ENCODE data around the gene RGS13.

The RGS13 gene

DNA sequence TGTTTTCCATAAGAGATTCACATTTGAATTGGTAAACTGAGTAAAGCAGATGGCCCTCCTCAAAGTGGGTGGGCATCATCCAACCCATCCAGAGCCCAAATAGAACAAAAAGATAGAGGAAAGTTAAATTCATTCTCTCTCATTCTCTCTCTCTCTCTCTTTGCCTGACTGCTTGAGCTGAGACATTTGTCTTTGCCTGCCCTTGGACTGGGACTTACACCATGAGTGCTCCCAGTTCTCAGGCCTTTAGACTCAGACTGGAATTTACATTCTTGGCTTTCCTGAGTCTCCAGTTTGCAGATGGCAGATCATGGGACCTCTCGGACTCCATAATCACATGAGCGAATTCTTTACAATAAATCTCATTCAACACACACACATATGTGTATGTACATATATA, 69.6 kb downstream of the RGS13 start:
- H3K9ac ChIP-seq (ENCODE audit: low read depth, low read length, poor library complexity, severe bottlenecking), result no peak overlapping the region
- H3K4me2 ChIP-seq (ENCODE audit: low read depth, low read length, poor library complexity, severe bottlenecking), result no peak overlapping the region
- no peaks in the 10 kb centered on the region for H3K27me3 ChIP-seq (ENCODE audit: insufficient read depth, low read length, poor library complexity, severe bottlenecking)
- peaks cover 18% of the 10 kb centered on the region for H3K4me1 ChIP-seq (ENCODE audit: insufficient read depth, low read length, poor library complexity, severe bottlenecking)
- TF ChIP-seq EZH2phosphoT487 (IDR thresholded peaks at IDR 0.05; ENCODE audit: borderline replicate concordance), result no peak
- TF ChIP-seq, protein P1, sequence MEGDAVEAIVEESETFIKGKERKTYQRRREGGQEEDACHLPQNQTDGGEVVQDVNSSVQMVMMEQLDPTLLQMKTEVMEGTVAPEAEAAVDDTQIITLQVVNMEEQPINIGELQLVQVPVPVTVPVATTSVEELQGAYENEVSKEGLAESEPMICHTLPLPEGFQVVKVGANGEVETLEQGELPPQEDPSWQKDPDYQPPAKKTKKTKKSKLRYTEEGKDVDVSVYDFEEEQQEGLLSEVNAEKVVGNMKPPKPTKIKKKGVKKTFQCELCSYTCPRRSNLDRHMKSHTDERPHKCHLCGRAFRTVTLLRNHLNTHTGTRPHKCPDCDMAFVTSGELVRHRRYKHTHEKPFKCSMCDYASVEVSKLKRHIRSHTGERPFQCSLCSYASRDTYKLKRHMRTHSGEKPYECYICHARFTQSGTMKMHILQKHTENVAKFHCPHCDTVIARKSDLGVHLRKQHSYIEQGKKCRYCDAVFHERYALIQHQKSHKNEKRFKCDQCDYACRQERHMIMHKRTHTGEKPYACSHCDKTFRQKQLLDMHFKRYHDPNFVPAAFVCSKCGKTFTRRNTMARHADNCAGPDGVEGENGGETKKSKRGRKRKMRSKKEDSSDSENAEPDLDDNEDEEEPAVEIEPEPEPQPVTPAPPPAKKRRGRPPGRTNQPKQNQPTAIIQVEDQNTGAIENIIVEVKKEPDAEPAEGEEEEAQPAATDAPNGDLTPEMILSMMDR (conservative IDR thresholded peaks at IDR 0.05; ENCODE audit: low read length), result no peak
- H3K79me2 ChIP-seq (ENCODE audit: insufficient read depth, low read length), result no peaks in the 10 kb centered on the region
- no peaks in the 10 kb centered on the region for H3F3A ChIP-seq (ENCODE audit: low read depth)
- H3K36me3 ChIP-seq (ENCODE audit: insufficient read depth, low read length), result no peaks in the 10 kb centered on the region
- no peaks in the 10 kb centered on the region for H3K9me2 ChIP-seq (replicated peaks; ENCODE audit: low read depth, low read length)
- no peaks in the 10 kb centered on the region for H4K20me1 ChIP-seq (ENCODE audit: insufficient read depth, low read length, poor library complexity, severe bottlenecking)
- H3K4me3 ChIP-seq (ENCODE audit: low read length, poor library complexity, severe bottlenecking), result no peak overlapping the region
- H3K9me3 ChIP-seq (ENCODE audit: insufficient read depth, low read depth, low read length), result no peaks in the 10 kb centered on the region
- H2AFZ ChIP-seq (ENCODE audit: low read length), result no peak overlapping the region

GRCh38 chr1:192706936-192707335, 71.0 kb downstream of the RGS13 start:
- H4K20me1 ChIP-seq (ENCODE audit: insufficient read depth, low read length, poor library complexity, severe bottlenecking), result no peaks in the 10 kb centered on the region
- no peaks in the 10 kb centered on the region for H3K9me2 ChIP-seq (replicated peaks; ENCODE audit: low read depth, low read length)
- H3K79me2 ChIP-seq (ENCODE audit: insufficient read depth, low read length), result no peaks in the 10 kb centered on the region
- no peak overlapping the region for H3K9ac ChIP-seq (ENCODE audit: low read depth, low read length, poor library complexity, severe bottlenecking)
- no peak overlapping the region for H3K4me2 ChIP-seq (ENCODE audit: low read depth, low read length, poor library complexity, severe bottlenecking)
- TF ChIP-seq EZH2phosphoT487 (IDR thresholded peaks at IDR 0.05; ENCODE audit: borderline replicate concordance), result no peak
- TF ChIP-seq, protein P1 (conservative IDR thresholded peaks at IDR 0.05; ENCODE audit: low read length), result no peak
- H3K4me3 ChIP-seq (ENCODE audit: low read length, poor library complexity, severe bottlenecking), result no peak overlapping the region
- no peak overlapping the region for H2AFZ ChIP-seq (ENCODE audit: low read length)
- H3K36me3 ChIP-seq (ENCODE audit: insufficient read depth, low read length), result no peaks in the 10 kb centered on the region
- H3K4me1 ChIP-seq (ENCODE audit: insufficient read depth, low read length, poor library complexity, severe bottlenecking), result peaks cover 6% of the 10 kb centered on the region
- H3K9me3 ChIP-seq (ENCODE audit: insufficient read depth, low read depth, low read length), result no peaks in the 10 kb centered on the region
- no peaks in the 10 kb centered on the region for H3F3A ChIP-seq (ENCODE audit: low read depth)
- no peaks in the 10 kb centered on the region for H3K27me3 ChIP-seq (ENCODE audit: insufficient read depth, low read length, poor library complexity, severe bottlenecking)

DNA sequence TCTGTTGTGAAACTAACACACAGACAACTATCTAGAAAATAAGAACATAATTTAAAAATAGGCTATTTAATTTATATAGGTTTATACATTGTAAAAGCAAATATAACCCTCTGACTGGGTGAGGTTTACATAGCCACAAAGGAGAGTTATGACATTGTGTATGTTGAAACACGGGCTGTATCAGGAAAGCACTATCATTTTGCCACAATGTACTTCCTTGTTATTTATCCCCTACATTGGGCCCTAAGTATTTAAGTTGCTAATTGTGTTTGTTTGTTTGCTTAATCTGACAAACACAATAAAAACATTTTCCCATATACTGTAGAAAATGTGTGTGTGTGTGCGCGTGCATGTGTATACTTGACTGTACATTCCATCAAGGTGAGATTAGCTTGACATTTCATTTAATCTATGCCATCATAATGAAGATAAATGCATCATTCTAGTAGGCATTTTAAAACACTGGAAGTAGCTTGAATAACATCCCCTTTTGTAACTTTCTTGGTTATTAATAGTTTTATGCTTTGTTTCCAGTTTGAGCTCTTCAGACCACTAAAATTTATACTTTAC, 72.1 kb downstream of the RGS13 start:
- Histone ChIP-seq H2AFZ (ENCODE audit: low read length) (no peak overlapping the region), H3K4me3 (ENCODE audit: low read length, poor library complexity, severe bottlenecking) (no peak overlapping the region), H3K4me1 (ENCODE audit: insufficient read depth, low read length, poor library complexity, severe bottlenecking) (no peaks in the 10 kb centered on the region), H3K79me2 (ENCODE audit: insufficient read depth, low read length) (no peaks in the 10 kb centered on the region; the same call in 1 of the 2 replicates), H3K9ac (ENCODE audit: low read depth, low read length, poor library complexity, severe bottlenecking) (no peak overlapping the region), H3F3A (ENCODE audit: low read depth) (no peaks in the 10 kb centered on the region), H3K9me3 (ENCODE audit: insufficient read depth, low read depth, low read length) (no peaks in the 10 kb centered on the region), H3K9me2 (replicated peaks; ENCODE audit: low read depth, low read length) (no peaks in the 10 kb centered on the region), H4K20me1 (ENCODE audit: insufficient read depth, low read length, poor library complexity, severe bottlenecking) (no peaks in the 10 kb centered on the region), H3K27me3 (ENCODE audit: insufficient read depth, low read length, poor library complexity, severe bottlenecking) (no peaks in the 10 kb centered on the region), H3K4me2 (ENCODE audit: low read depth, low read length, poor library complexity, severe bottlenecking) (no peak overlapping the region), H3K36me3 (ENCODE audit: insufficient read depth, low read length) (no peaks in the 10 kb centered on the region)
- TF ChIP-seq, protein P1 (conservative IDR thresholded peaks at IDR 0.05; ENCODE audit: low read length), result no peak
- no peak for TF ChIP-seq EZH2phosphoT487 (IDR thresholded peaks at IDR 0.05; ENCODE audit: borderline replicate concordance)
